RWPE2 (cell line): ENCODE data around the gene ALX4.

ENCODE experiments used
- ATAC-seq: fragments of 200-7000 bp; cut with Tn5 transposase; 3 replicates; pipeline ENCODE4 v1.9.1; 2021; ENCODE audit warnings: low read depth
- DNase-seq: peaks from one replicate; pipeline ENCODE4 v3.0.0-alpha.2; 2020; ENCODE audit warnings: low spot score
- H3K27ac ChIP-seq: fragments of 450-650 bp; 2 replicates; pipeline ENCODE4 v1.5.1; 2017; ENCODE audit warnings: mild to moderate bottlenecking; ENCODE audit not compliant: poor library complexity, severe bottlenecking
- H3K27me3 ChIP-seq: fragments of 250-450 bp; sonication (Bioruptor Pico); 2 replicates; pipeline ENCODE4 v1.5.1; 2021; ENCODE audit warnings: mild to moderate bottlenecking, moderate library complexity; ENCODE audit not compliant: insufficient read depth, poor library complexity, severe bottlenecking
- H3K36me3 ChIP-seq: fragments of 250-450 bp; sonication (Bioruptor Pico); 2 replicates; pipeline ENCODE4 v1.5.1; 2020; ENCODE audit warnings: low read depth, mild to moderate bottlenecking, moderate library complexity
- H3K4me1 ChIP-seq: fragments of 250-450 bp; sonication (Bioruptor Pico); 2 replicates; pipeline ENCODE4 v1.5.1; 2021; ENCODE audit warnings: mild to moderate bottlenecking, moderate library complexity; ENCODE audit not compliant: insufficient read depth, poor library complexity, severe bottlenecking
- H3K4me3 ChIP-seq: fragments of 250-450 bp; sonication (Bioruptor Pico); 2 replicates; pipeline ENCODE4 v1.5.1; 2021; ENCODE audit warnings: mild to moderate bottlenecking, moderate library complexity; ENCODE audit not compliant: severe bottlenecking
- H3K9me3 ChIP-seq: fragments of 250-450 bp; sonication (Bioruptor Pico); 2 replicates; pipeline ENCODE4 v1.5.1; 2021; ENCODE audit warnings: mild to moderate bottlenecking, moderate library complexity; ENCODE audit not compliant: severe bottlenecking
- TF ChIP-seq, protein P1 (sequence below): fragments of 450-650 bp; IDR thresholded peaks from one replicate; pipeline ENCODE4 v1.5.1; 2017; ENCODE audit warnings: mild to moderate bottlenecking, moderate library complexity; ENCODE audit not compliant: poor library complexity, severe bottlenecking

Gene ALX4

DNA sequence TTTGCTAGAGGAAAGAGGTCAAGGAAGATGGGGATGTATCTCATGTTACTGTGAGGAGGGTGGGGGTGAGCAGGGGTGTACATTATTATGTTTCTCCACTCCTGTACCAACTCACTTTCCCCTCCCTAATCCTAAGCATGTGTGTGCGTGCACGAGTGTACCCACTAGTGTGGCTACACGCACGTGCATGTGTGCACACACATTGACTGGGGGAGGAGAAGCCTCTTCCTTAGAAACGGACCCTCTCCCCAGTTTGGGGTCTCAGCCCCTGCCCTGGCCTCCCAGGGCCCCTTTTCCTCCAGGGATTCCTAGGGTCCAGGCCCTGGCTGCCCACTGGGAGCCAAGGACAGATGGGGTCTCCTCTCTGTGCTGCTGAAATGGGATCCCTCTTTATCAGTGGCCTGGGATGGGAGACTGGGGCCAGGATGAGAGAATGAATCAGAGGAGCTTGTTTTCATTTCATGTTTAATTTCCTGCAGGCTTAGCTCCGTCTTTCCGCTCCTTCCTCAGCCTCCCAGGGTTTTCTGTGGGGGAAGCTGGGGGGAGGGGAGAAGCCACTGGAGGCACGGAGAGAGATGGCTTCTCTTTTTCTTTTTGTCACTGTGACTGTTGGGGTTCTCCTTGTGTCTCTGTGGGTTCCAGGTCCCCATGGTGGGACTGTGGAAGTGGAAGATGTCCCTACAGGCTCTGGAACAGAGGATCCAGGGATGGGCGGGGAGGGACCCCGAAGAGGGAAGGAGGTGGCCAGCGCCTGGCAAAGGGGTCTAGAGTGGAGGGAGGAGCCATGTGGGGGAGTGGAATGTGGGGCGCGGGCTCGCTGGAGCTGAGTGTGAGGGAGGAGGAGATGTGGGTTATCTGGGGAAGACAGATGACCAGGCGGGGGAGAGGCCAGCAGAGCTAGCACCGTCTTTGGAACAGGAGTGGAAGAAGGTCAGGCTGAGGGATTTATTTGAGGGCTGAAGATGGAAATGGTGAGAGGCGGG, 40.3 kb downstream of the ALX4 start:
- Histone ChIP-seq H3K27me3 (no peaks in the 10 kb centered on the region), H3K9me3 (no peaks in the 10 kb centered on the region), H3K36me3 (no peaks in the 10 kb centered on the region), H3K4me1 (no peaks in the 10 kb centered on the region), H3K4me3 (no peak overlapping the region), H3K27ac (no peak overlapping the region)
- TF ChIP-seq, protein P1, sequence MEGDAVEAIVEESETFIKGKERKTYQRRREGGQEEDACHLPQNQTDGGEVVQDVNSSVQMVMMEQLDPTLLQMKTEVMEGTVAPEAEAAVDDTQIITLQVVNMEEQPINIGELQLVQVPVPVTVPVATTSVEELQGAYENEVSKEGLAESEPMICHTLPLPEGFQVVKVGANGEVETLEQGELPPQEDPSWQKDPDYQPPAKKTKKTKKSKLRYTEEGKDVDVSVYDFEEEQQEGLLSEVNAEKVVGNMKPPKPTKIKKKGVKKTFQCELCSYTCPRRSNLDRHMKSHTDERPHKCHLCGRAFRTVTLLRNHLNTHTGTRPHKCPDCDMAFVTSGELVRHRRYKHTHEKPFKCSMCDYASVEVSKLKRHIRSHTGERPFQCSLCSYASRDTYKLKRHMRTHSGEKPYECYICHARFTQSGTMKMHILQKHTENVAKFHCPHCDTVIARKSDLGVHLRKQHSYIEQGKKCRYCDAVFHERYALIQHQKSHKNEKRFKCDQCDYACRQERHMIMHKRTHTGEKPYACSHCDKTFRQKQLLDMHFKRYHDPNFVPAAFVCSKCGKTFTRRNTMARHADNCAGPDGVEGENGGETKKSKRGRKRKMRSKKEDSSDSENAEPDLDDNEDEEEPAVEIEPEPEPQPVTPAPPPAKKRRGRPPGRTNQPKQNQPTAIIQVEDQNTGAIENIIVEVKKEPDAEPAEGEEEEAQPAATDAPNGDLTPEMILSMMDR: no peak
- DNase-seq (no peak), ATAC-seq (no peak)

DNA sequence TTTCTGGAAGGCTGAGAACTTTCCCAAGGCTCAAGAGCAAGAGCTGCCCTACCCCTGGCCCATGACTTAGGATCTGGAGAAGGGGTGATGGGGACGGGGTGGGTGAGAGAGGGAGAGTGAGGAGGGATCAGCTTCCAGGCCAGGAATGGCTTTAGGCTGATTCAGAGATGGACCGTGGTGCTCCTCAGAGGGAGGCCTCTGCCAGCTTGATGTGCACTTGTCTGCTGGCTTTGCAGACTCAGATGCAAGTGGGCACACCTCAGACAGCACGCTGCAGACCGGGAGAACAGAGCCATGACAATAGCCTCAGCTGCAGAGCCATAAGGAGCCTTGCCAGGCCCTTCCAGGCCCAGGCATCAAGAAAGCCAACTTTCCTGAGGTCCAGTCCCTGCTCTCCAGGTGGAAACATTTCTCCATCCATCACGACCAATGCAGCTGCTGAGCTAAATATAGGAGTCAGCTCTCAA, 41.3 kb downstream of the ALX4 start:
- Histone ChIP-seq H3K4me1 (no peaks in the 10 kb centered on the region), H3K4me3 (no peak overlapping the region), H3K9me3 (no peaks in the 10 kb centered on the region), H3K36me3 (no peaks in the 10 kb centered on the region), H3K27me3 (no peaks in the 10 kb centered on the region), H3K27ac (no peak overlapping the region)
- TF ChIP-seq, protein P1: no peak
- ATAC-seq (no peak), DNase-seq (no peak)

DNA sequence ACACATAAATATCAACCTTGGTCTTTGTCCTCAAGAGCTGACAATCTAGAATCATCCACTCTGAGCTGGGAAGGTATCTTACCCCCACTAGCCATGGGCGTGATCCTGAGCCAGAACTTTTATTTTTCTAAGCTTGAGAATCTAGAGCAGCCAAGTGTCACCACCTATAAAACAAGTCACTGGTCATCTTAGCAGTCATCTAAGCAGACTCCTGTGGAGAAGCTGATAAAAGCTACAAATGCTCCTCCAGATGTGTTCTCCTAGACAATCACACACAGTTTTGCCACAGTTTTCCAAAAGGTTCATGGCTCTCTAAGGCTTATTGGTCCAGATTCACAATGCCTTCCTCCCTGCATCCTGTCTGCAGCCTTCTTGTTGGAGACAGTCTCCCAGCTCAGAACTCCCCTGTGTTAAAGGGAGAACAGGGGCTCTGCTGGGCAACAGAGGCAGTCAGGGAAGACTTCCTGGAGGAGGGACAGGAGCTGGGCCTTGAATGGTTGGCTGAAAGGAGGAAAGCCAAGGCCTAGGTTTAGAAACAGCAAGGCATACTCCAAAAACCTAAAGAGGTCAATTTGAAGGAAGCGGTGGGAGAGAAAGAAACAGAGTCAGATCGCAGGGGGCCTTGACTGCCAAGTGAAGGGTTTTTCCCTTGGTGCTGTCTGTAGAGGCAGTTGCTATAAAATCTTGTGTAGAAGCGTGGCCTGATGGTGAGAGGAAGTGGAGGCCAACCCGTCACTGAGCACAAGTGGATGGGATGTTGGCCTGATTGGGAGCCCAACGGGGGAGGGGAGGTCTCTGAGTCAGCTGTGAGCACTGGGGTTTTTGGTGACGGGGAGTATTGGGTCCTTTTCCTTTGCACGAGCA, 42.0 kb downstream of the ALX4 start:
- no peaks in the 10 kb centered on the region for H3K36me3 ChIP-seq
- DNase-seq (no peak), ATAC-seq (no peak)
- H3K4me3 ChIP-seq: no peak overlapping the region
- TF ChIP-seq, protein P1: no peak
- H3K4me1 ChIP-seq: no peaks in the 10 kb centered on the region
- no peaks in the 10 kb centered on the region for H3K27me3 ChIP-seq
- no peak overlapping the region for H3K27ac ChIP-seq
- H3K9me3 ChIP-seq: no peaks in the 10 kb centered on the region

DNA sequence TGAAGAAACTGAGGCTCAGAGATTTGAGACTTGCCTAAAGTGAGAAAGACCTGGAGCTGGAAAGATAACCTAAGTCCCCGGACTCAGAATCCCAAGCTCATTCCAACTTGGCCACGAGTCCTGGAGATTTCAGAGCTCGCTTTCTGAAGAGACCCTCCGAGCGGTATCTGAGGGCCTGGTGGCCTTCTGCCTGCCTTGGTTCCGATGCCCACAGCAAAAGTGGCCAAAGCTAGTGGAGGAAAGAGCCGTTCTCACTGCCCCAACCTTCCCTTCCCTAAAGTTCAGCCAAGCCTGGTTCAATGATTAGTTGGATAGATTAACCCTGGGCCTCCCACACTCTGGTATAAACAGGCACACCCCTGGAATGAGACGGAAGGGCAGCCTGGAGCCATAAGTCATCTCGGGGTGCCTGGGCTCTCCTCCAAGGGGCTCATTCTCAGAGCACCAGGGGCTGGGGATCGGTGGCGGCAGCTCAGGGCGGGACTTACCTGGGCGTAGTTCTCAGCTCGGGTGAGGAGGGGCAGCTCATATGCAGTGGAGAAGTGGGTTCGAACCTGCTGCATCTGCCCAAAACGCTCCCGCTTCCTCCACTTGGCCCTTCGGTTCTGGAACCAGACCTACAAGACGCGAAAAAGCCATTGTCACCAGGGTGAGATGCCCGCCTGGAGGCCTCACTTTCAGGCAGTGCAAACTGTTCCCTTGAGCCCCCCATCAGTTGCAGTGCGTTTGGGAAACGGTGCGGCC, 42.8 kb downstream of the ALX4 start:
- TF ChIP-seq, protein P1: no peak
- Histone ChIP-seq H3K9me3 (no peaks in the 10 kb centered on the region), H3K4me3 (no peak overlapping the region), H3K27ac (no peak overlapping the region), H3K4me1 (peaks cover 5% of the 10 kb centered on the region), H3K36me3 (no peaks in the 10 kb centered on the region), H3K27me3 (no peaks in the 10 kb centered on the region)
- ATAC-seq (no peak), DNase-seq (no peak)
